H9 (cell line): ENCODE results near the gene OR10D3. TPM values are rescaled to one million over a fixed set of nuclear protein-coding genes. Genes with fewer than 3 reads are reported as not detected.
"Not testable (repeated sequence)": the region's sequence is repeated elsewhere in the genome, so short reads cannot be mapped to it uniquely, and the experiment has no call there.

Experiments used
- DNase-seq: peaks from one replicate; pipeline ENCODE4 v3.0.0-alpha.2; 2017
- H2AFZ ChIP-seq: one replicate; pipeline ENCODE4 v1.6.1; 2013; ENCODE audit warnings: mild to moderate bottlenecking, low read length, control low read depth, moderate library complexity
- H2AK5ac ChIP-seq: 2 replicates; pipeline ENCODE4 v1.6.1; 2013; ENCODE audit warnings: low read length, control low read depth, mixed read lengths; ENCODE audit not compliant: insufficient read length
- H2BK120ac ChIP-seq: one replicate; pipeline ENCODE4 v1.6.1; 2013; ENCODE audit warnings: low read depth, mild to moderate bottlenecking, low read length, control low read depth, inconsistent platforms; ENCODE audit not compliant: poor library complexity, severe bottlenecking
- H2BK12ac ChIP-seq: 2 replicates; pipeline ENCODE4 v1.6.1; 2013; ENCODE audit warnings: low read length, control low read depth, mixed read lengths, low read depth; ENCODE audit not compliant: insufficient read length
- H2BK15ac ChIP-seq: 2 replicates; pipeline ENCODE4 v1.6.1; 2013; ENCODE audit warnings: low read depth, low read length, control low read depth
- H2BK20ac ChIP-seq: one replicate; pipeline ENCODE4 v1.6.1; 2013; ENCODE audit warnings: low read depth, mild to moderate bottlenecking, low read length, control low read depth, inconsistent platforms; ENCODE audit not compliant: poor library complexity, severe bottlenecking
- H2BK5ac ChIP-seq: 2 replicates; pipeline ENCODE4 v1.6.1; 2013; ENCODE audit warnings: low read length, control low read depth, mixed read lengths; ENCODE audit not compliant: insufficient read length
- H3K14ac ChIP-seq: 2 replicates; pipeline ENCODE4 v1.6.1; 2013; ENCODE audit warnings: low read length, control low read depth; ENCODE audit not compliant: insufficient read depth
- H3K18ac ChIP-seq: 2 replicates; pipeline ENCODE4 v1.6.1; 2013; ENCODE audit warnings: low read depth, mild to moderate bottlenecking, mixed read lengths, low read length, control low read depth; ENCODE audit not compliant: insufficient read length
- H3K23ac ChIP-seq: 2 replicates; pipeline ENCODE4 v1.6.1; 2013; ENCODE audit warnings: low read length, control low read depth, mixed read lengths, low read depth; ENCODE audit not compliant: insufficient read length
- H3K23me2 ChIP-seq: 2 replicates; pipeline ENCODE4 v1.6.1; 2013; ENCODE audit warnings: low read depth, mild to moderate bottlenecking, mixed read lengths, low read length, control low read depth; ENCODE audit not compliant: insufficient read length, poor library complexity, severe bottlenecking
- H3K27ac ChIP-seq: 2 replicates; pipeline ENCODE4 v1.5.1; 2013; ENCODE audit warnings: low read length, control low read depth, mixed read lengths, low read depth; ENCODE audit not compliant: insufficient read length
- H3K27me3 ChIP-seq: 2 replicates; pipeline ENCODE4 v1.6.1; 2013; ENCODE audit warnings: low read length, control low read depth, inconsistent platforms; ENCODE audit not compliant: insufficient read depth
- H3K4ac ChIP-seq: 2 replicates; pipeline ENCODE4 v1.6.1; 2013; ENCODE audit warnings: low read depth, mild to moderate bottlenecking, control low read depth, inconsistent platforms, low read length, moderate library complexity
- H3K4me1 ChIP-seq: 2 replicates; pipeline ENCODE4 v1.6.1; 2013; ENCODE audit warnings: low read length, control low read depth, inconsistent platforms; ENCODE audit not compliant: insufficient read depth
- H3K4me2 ChIP-seq: 2 replicates; pipeline ENCODE4 v1.6.1; 2013; ENCODE audit warnings: low read length, control low read depth, mixed read lengths; ENCODE audit not compliant: insufficient read length, insufficient read depth
- H3K56ac ChIP-seq: 2 replicates; pipeline ENCODE4 v1.6.1; 2013; ENCODE audit warnings: low read depth, mild to moderate bottlenecking, mixed read lengths, low read length, control low read depth; ENCODE audit not compliant: insufficient read length
- H3K79me1 ChIP-seq: 2 replicates; pipeline ENCODE4 v1.6.1; 2013; ENCODE audit warnings: low read depth, mild to moderate bottlenecking, moderate library complexity, low read length, control low read depth, inconsistent platforms; ENCODE audit not compliant: insufficient read depth, poor library complexity, severe bottlenecking
- H3K79me2 ChIP-seq: 2 replicates; pipeline ENCODE4 v1.6.1; 2013; ENCODE audit warnings: low read length, control low read depth, inconsistent platforms; ENCODE audit not compliant: insufficient read depth
- H3K9ac ChIP-seq: 2 replicates; pipeline ENCODE4 v1.6.1; 2013; ENCODE audit warnings: low read length, control low read depth, mixed read lengths; ENCODE audit not compliant: insufficient read length; ENCODE audit errors: extremely low read depth
- H3K9me3 ChIP-seq: one replicate; pipeline ENCODE4 v1.6.1; 2013; ENCODE audit warnings: low read depth, low read length, inconsistent platforms; ENCODE audit not compliant: control insufficient read depth
- H3T11ph ChIP-seq: one replicate; pipeline ENCODE4 v1.6.1; 2013; ENCODE audit warnings: mild to moderate bottlenecking, low read length, control low read depth, inconsistent platforms
- H4K20me1 ChIP-seq: one replicate; pipeline ENCODE4 v1.6.1; 2013; ENCODE audit not compliant: control insufficient read depth, insufficient read length, insufficient read depth
- H4K5ac ChIP-seq: 2 replicates; pipeline ENCODE4 v1.6.1; 2013; ENCODE audit warnings: low read depth, mild to moderate bottlenecking, mixed read lengths, low read length, control low read depth; ENCODE audit not compliant: insufficient read length
- H4K8ac ChIP-seq: replicated peaks from 2 replicates; pipeline ENCODE4 v1.6.1; 2013; ENCODE audit warnings: low read length, control low read depth, mixed read lengths, low read depth; ENCODE audit not compliant: insufficient read length
- H4K91ac ChIP-seq: 2 replicates; pipeline ENCODE4 v1.6.1; 2013; ENCODE audit warnings: low read depth, mild to moderate bottlenecking, moderate library complexity, mixed read lengths, low read length, control low read depth; ENCODE audit not compliant: insufficient read length
- H3K27ac Mint-ChIP-seq, 3 experiments: 2 replicates in 2 of 3; 3 replicates in 1 of 3; pipeline ENCODE4 v1.8.0; 2020 to 2021; ENCODE audit warnings: mixed read lengths in 3 of 3, mild to moderate bottlenecking in 1 of 3, moderate library complexity in 1 of 3
- H3K27me3 Mint-ChIP-seq: 2 replicates; pipeline ENCODE4 v1.8.0; 2021; ENCODE audit warnings: low read depth, mild to moderate bottlenecking, moderate library complexity, mixed read lengths
- H3K36me3 Mint-ChIP-seq, 3 experiments: 2 replicates in 2 of 3; 3 replicates in 1 of 3; pipeline ENCODE4 v1.8.0; 2020 to 2021; ENCODE audit warnings: low read depth in 3 of 3, mixed read lengths in 3 of 3; ENCODE audit not compliant: insufficient read depth in 1 of 3
- H3K4me1 Mint-ChIP-seq, 2 experiments: 2 replicates each; pipeline ENCODE4 v1.8.0; 2020; ENCODE audit warnings: mixed read lengths in 2 of 2
- H3K4me3 Mint-ChIP-seq, 2 experiments: 2 replicates in 1 of 2; 3 replicates in 1 of 2; pipeline ENCODE4 v1.8.0; 2020 to 2021; ENCODE audit warnings: mild to moderate bottlenecking in 2 of 2, mixed read lengths in 2 of 2, moderate library complexity in 1 of 2
- H3K9me3 Mint-ChIP-seq, 2 experiments: 2 replicates in 1 of 2; 3 replicates in 1 of 2; pipeline ENCODE4 v1.8.0; 2020; ENCODE audit warnings: mild to moderate bottlenecking in 2 of 2, mixed read lengths in 2 of 2, moderate library complexity in 1 of 2
- WGBS: extraction: QIAGEN DNeasy Blood & Tissue Kit; methylation state at CpG from one replicate; pipeline ENCODE4 v1.1.7; 2013; ENCODE audit warnings: missing lambda C conversion rate, low lambda C conversion rate, mixed read lengths; ENCODE audit not compliant: insufficient read length; ENCODE audit errors: extremely low coverage; 5-methylcytosine and 5-hydroxymethylcytosine counted together
- total RNA-seq: library from RNA; stranded (reverse); gene quantifications from 2 replicates; pipeline ENCODE4 v1.2.1, GENCODE V29; 2021
- TF ChIP-seq, protein P1 (sequence below): fragments of 200-600 bp; sonication (generic); conservative IDR thresholded peaks from 3 replicates; pipeline ENCODE4 v1.8.0; 2021; ENCODE audit warnings: antibody characterized with exemption, mild to moderate bottlenecking

The OR10D3 gene
- total RNA-seq, 1 experiment from 2014 or later: not detected

DNA sequence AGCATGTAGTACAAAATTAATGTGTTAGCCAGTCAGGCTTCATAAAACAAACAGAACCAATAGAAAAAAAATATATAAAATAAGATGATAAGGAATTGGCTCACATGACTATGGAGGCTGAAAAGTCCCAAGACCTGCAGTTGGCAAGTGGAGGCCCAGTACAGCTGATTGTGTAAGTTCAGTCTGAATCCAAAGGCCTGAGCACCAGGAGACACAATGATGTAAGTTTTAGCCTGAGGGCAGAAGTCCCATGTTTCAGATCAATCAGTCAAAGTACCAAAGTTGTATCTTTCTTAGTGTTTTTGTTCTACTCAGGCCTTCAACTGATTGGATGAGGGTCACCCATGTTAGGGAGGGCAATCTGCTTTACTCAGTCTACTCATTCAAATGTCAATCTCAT is 14.3 kb upstream of the OR10D3 start:
- no peak overlapping the region for H3T11ph ChIP-seq
- no peak overlapping the region for H4K8ac ChIP-seq
- H3K4me2 ChIP-seq: no peak overlapping the region
- Mint-ChIP-seq H3K36me3 (peaks cover 0 to 3% (median 0%) of the 10 kb centered on the region in 3 experiments; a peak in 2 of 7 replicates), H3K4me1 (peaks cover 12 to 17% of the 10 kb centered on the region in 2 experiments), H3K27ac (no peak overlapping the region), H3K27me3 (peaks cover 73% of the 10 kb centered on the region), H3K9me3 (peaks cover 2% of the 10 kb centered on the region in 2 experiments; a peak in 3 of 5 replicates), H3K4me3 (no peak overlapping the region)
- H2BK5ac ChIP-seq: no peak overlapping the region
- no peaks in the 10 kb centered on the region for H3K4me1 ChIP-seq
- H3K9ac ChIP-seq: no peak overlapping the region
- H3K79me2 ChIP-seq: no peaks in the 10 kb centered on the region
- no peaks in the 10 kb centered on the region for H3K79me1 ChIP-seq
- no peak for DNase-seq
- no peak overlapping the region for H3K18ac ChIP-seq
- no peak overlapping the region for H2BK120ac ChIP-seq
- H2AK5ac ChIP-seq: no peak overlapping the region
- H3K23me2 ChIP-seq: no peaks in the 10 kb centered on the region
- H3K27me3 ChIP-seq: peaks cover 32% of the 10 kb centered on the region; the same call in 1 of the 2 replicates
- H2BK15ac ChIP-seq: no peak overlapping the region
- no peak overlapping the region for H4K91ac ChIP-seq
- H3K27ac ChIP-seq: no peak overlapping the region
- no peak overlapping the region for H3K14ac ChIP-seq
- no peak overlapping the region for H2AFZ ChIP-seq
- H3K23ac ChIP-seq: no peak overlapping the region
- H3K9me3 ChIP-seq: no peaks in the 10 kb centered on the region
- H2BK20ac ChIP-seq: no peak overlapping the region
- no peak overlapping the region for H3K56ac ChIP-seq
- H3K4ac ChIP-seq: no peak overlapping the region
- TF ChIP-seq, protein P1, sequence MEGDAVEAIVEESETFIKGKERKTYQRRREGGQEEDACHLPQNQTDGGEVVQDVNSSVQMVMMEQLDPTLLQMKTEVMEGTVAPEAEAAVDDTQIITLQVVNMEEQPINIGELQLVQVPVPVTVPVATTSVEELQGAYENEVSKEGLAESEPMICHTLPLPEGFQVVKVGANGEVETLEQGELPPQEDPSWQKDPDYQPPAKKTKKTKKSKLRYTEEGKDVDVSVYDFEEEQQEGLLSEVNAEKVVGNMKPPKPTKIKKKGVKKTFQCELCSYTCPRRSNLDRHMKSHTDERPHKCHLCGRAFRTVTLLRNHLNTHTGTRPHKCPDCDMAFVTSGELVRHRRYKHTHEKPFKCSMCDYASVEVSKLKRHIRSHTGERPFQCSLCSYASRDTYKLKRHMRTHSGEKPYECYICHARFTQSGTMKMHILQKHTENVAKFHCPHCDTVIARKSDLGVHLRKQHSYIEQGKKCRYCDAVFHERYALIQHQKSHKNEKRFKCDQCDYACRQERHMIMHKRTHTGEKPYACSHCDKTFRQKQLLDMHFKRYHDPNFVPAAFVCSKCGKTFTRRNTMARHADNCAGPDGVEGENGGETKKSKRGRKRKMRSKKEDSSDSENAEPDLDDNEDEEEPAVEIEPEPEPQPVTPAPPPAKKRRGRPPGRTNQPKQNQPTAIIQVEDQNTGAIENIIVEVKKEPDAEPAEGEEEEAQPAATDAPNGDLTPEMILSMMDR: no peak
- no peak overlapping the region for H2BK12ac ChIP-seq
- no peak overlapping the region for H4K5ac ChIP-seq
- no peaks in the 10 kb centered on the region for H4K20me1 ChIP-seq

- not testable (repeated sequence) for H3K27ac Mint-ChIP-seq, H3K9ac ChIP-seq, H3K4ac ChIP-seq, H3K23me2 ChIP-seq, H3K79me2 ChIP-seq, H3K18ac ChIP-seq, H3K4me2 ChIP-seq, H3K56ac ChIP-seq, H2BK5ac ChIP-seq, H3K14ac ChIP-seq, DNase-seq, H3K27ac ChIP-seq, H3K23ac ChIP-seq, H3T11ph ChIP-seq, H4K91ac ChIP-seq, H4K5ac ChIP-seq, H2BK20ac ChIP-seq, H2BK12ac ChIP-seq, H3K9me3 Mint-ChIP-seq, H3K36me3 Mint-ChIP-seq, H3K79me1 ChIP-seq, H3K4me1 ChIP-seq, H2AK5ac ChIP-seq, H3K9me3 ChIP-seq, H3K4me3 Mint-ChIP-seq, H2BK120ac ChIP-seq, H4K20me1 ChIP-seq, H4K8ac ChIP-seq, H2BK15ac ChIP-seq, H2AFZ ChIP-seq
- WGBS: no CpG with 5 or more reads among the region's 12 CpGs
- peaks cover 61% of the 10 kb centered on the region for H3K27me3 Mint-ChIP-seq
- peaks cover 32% of the 10 kb centered on the region; the same call in 1 of the 2 replicates for H3K27me3 ChIP-seq
- peaks cover 17 to 25% of the 10 kb centered on the region in 2 experiments for H3K4me1 Mint-ChIP-seq
Observed at GRCh38 chr11:124170315-124170714, 12.8 kb upstream of the OR10D3 start.
